Heart left ventricle (tissue), 16 donors: ENCODE measurements around the gene SLC35F3. TPM values are rescaled to one million over a fixed set of nuclear protein-coding genes. Genes with fewer than 3 reads are reported as not detected.

Experiments
- ATAC-seq, 4 donors: fragments of 200-7000 bp; cut with Tn5 transposase; one replicate each; pipeline ENCODE4 v1.9.1; 2020 to 2022; ENCODE audit warnings: moderate library complexity in 4 of 4, mild to moderate bottlenecking in 3 of 4, moderate number of reproducible peaks in 1 of 4
- DNase-seq, 5 donors: peaks; one replicate each; pipeline ENCODE4 v3.0.0-alpha.2; 2020
- H3K27ac ChIP-seq, 12 donors: fragments of 200-600 bp; sonication (generic) in 4 of 12; one replicate each; pipeline versions ENCODE4 v1.5.0 to v1.8.0; 2016 to 2022; ENCODE audit warnings: mild to moderate bottlenecking in 2 of 12
- H3K27me3 ChIP-seq, 9 donors: fragments of 200-600 bp; sonication (generic) in 2 of 9; one replicate each; pipeline versions ENCODE4 v1.5.1 to v1.8.0; 2016 to 2022; ENCODE audit warnings: mild to moderate bottlenecking in 3 of 9
- H3K36me3 ChIP-seq, 9 donors: fragments of 200-600 bp; sonication (generic) in 2 of 9; one replicate each; pipeline versions ENCODE4 v1.5.0 to v1.8.0; 2018 to 2022; ENCODE audit warnings: mild to moderate bottlenecking in 2 of 9
- H3K4me1 ChIP-seq, 12 donors: fragments of 200-600 bp; sonication (generic) in 4 of 12; one replicate each; pipeline versions ENCODE4 v1.5.0 to v1.8.0; 2016 to 2022; ENCODE audit warnings: mild to moderate bottlenecking in 3 of 12
- H3K4me3 ChIP-seq, 12 donors: fragments of 200-600 bp; sonication (generic) in 4 of 12; one replicate each; pipeline versions ENCODE4 v1.5.0 to v1.8.0; 2017 to 2022; ENCODE audit warnings: mild to moderate bottlenecking in 9 of 12, moderate library complexity in 4 of 12
- H3K9me3 ChIP-seq, 12 donors: fragments of 200-600 bp; sonication (generic) in 4 of 12; one replicate each; pipeline versions ENCODE4 v1.5.0 to v1.8.0; 2016 to 2022; ENCODE audit warnings: mild to moderate bottlenecking in 1 of 12
- CTCF ChIP-seq, 12 donors: fragments of 200-600 bp; sonication (generic) in 4 of 12; IDR thresholded peaks; one replicate each; pipeline versions ENCODE4 v1.5.0 to v1.8.0; 2018 to 2022; ENCODE audit warnings: antibody characterized with exemption in 12 of 12, mild to moderate bottlenecking in 5 of 12
- POLR2A ChIP-seq, 2 donors: fragments of 450-650 bp; IDR thresholded peaks; one replicate each; pipeline ENCODE4 v1.6.1; 2017; ENCODE audit warnings: antibody characterized with exemption in 2 of 2, mild to moderate bottlenecking in 2 of 2, moderate library complexity in 2 of 2
- WGBS, 4 donors: extraction: QIAGEN DNeasy Blood & Tissue Kit in 2 of 4; methylation state at CpG; one replicate each; pipeline versions ENCODE4 v1.1.5 to v1.1.7; 2013 to 2018; 5-methylcytosine and 5-hydroxymethylcytosine counted together
- intact Hi-C, 10 donors: fragments of 100-400 bp; cut with DNase I; formaldehyde crosslinking; loops; one replicate each; pipeline versions ENCODE4 v1.11.1 to v1.14.2; 2022
- polyA plus RNA-seq, 2 donors: library from polyadenylated mRNA; stranded (reverse); fragments of 200-250 nt; gene quantifications; one replicate each; pipeline ENCODE4 v1.2.3, GENCODE V29; 2013
- total RNA-seq, 9 donors: library from RNA; depleted of rRNA in 2 of 9; stranded (reverse); fragments of >200 nt in 2 of 9; fragmentation: NEBNext Ultra II Directional in 3 of 9; extraction: Animal tissue kit (Norgen Biotek cat#: 25700) in 3 of 9; gene quantifications; one replicate each; pipeline versions ENCODE4 v1.1.0 to v1.2.4, GENCODE V29; 2016 to 2023
- donor health status: ischemic (EF 13 %, LVEDD 7.1; RV severe dilation, severe dysfunction).
- donor health status: healthy with polysubstance abuse.
- donor health status: DM: no; HTN: yes; CAD: no.
- donor health status: DM: no; HTN: no; CAD: no.
- donor health status: ischemic (EF 25% LVEDD 6.9; RV normal size, moderate dysfunction).
- donor health status: ischemic (EF 25% LVEDD 5.7; RV mildly dilated, moderate dysfunction).
- donor health status: healthy.
- donor health status: DM: yes; HTN: yes; CAD: no.
- donor health status: ischemic (EF 35%, LVEDD 5.7; RV mildly dilated, moderate dysfunction).
- donor health status: nonischemic (EF 11% LVEDD 7.7; RV severe dilation, severe dysfunction).
- donor health status: DM: yes; HTN: yes; CAD: no.
- donor health status: PGD.
- donor health status: ischemic (EF 29% LVEDD 5.4; RV normal size, mild dysfunction).
- donor health status: nonischemic (EF 23%, LVEDD 6.1; RV moderate dilation, normal function).

SLC35F3 gene
- total and polyA plus RNA-seq, 11 donors, result 0.03 to 0.11 (median 0.11) TPM; not detected in 8

- TF ChIP-seq POLR2A (IDR thresholded peaks at IDR 0.05) (no peak), CTCF (IDR thresholded peaks at IDR 0.05) (no peak)
These were observed 259.7 kb downstream of the SLC35F3 start for GRCh38 chr1:234164098-234164709.

GRCh38 chr1:234168061-234168724, 263.7 kb downstream of the SLC35F3 start:
- no peaks in the 10 kb centered on the region for H3K9me3 ChIP-seq
- no peaks in the 10 kb centered on the region for H3K4me1 ChIP-seq
- H3K27me3 ChIP-seq, result peaks cover 0 to 14% (median 0%) of the 10 kb centered on the region in 9 donors
- intact Hi-C loops, result no loop called here
- 64 to 79% (median 73%) methylated on average over 7 of the region's 7 CpGs for WGBS, 4 donors
- no peak for TF ChIP-seq CTCF (IDR thresholded peaks at IDR 0.05)
- TF ChIP-seq POLR2A (IDR thresholded peaks at IDR 0.05), result no peak
- H3K27ac ChIP-seq, result no peak overlapping the region
- DNase-seq (no peak), ATAC-seq (no peak)
- H3K4me3 ChIP-seq, result no peak overlapping the region
- H3K36me3 ChIP-seq, result no peaks in the 10 kb centered on the region

More at GRCh38 chr1:234164098-234164709, 259.7 kb downstream of the SLC35F3 start:
- no peaks in the 10 kb centered on the region for H3K9me3 ChIP-seq
- no peak overlapping the region for H3K27ac ChIP-seq
- peaks cover 0 to 14% (median 0%) of the 10 kb centered on the region in 9 donors for H3K27me3 ChIP-seq
- H3K36me3 ChIP-seq, result no peaks in the 10 kb centered on the region
- no peak overlapping the region for H3K4me3 ChIP-seq
- H3K4me1 ChIP-seq, result no peaks in the 10 kb centered on the region
- intact Hi-C loops, result loop anchor here in 1 of 10 donors (5.0 kb wide), 1 partner anchor 143 kb away; no protein-coding TSS in a partner anchor
- ATAC-seq, result no peak
- DNase-seq, result no peak
- 44 to 51% (median 49%) methylated on average over 5 of the region's 5 CpGs for WGBS, 4 donors

- intact Hi-C loops, result no loop called here
- DNase-seq (no peak), ATAC-seq (no peak)
- Histone ChIP-seq H3K4me1 (no peaks in the 10 kb centered on the region), H3K4me3 (no peak overlapping the region), H3K27me3 (peaks cover 0 to 14% (median 0%) of the 10 kb centered on the region in 9 donors), H3K27ac (no peak overlapping the region), H3K36me3 (no peaks in the 10 kb centered on the region), H3K9me3 (no peaks in the 10 kb centered on the region)
- TF ChIP-seq POLR2A (IDR thresholded peaks at IDR 0.05) (no peak), CTCF (IDR thresholded peaks at IDR 0.05) (no peak)
- 82 to 92% (median 89%) methylated on average over 6 to 9 of the region's 9 CpGs for WGBS, 4 donors
These were observed 264.8 kb downstream of the SLC35F3 start for GRCh38 chr1:234169161-234169849.

- intact Hi-C loops, result no loop called here
- Histone ChIP-seq H3K4me3 (no peak overlapping the region), H3K36me3 (no peaks in the 10 kb centered on the region), H3K9me3 (no peaks in the 10 kb centered on the region), H3K27me3 (peaks cover 0 to 14% (median 0%) of the 10 kb centered on the region in 9 donors), H3K4me1 (no peaks in the 10 kb centered on the region), H3K27ac (no peak overlapping the region)
- no peak for TF ChIP-seq POLR2A (IDR thresholded peaks at IDR 0.05)
- no peak for TF ChIP-seq CTCF (IDR thresholded peaks at IDR 0.05)
- ATAC-seq, result no peak
- WGBS, 4 donors, result 60 to 68% (median 64%) methylated on average over 4 of the region's 4 CpGs
- no peak for DNase-seq
These were observed 265.6 kb downstream of the SLC35F3 start for GRCh38 chr1:234170067-234170466.
